Spleen (tissue), 11 donors: ENCODE measurements around the gene HUS1. TPM values are rescaled to one million over a fixed set of nuclear protein-coding genes. Genes with fewer than 3 reads are reported as not detected.
A peak's percentile ranks its signal among the peaks of the same experiment; 100 is the strongest.

ENCODE experiments used
- DNase-seq: peaks from one replicate; pipeline ENCODE4 v3.0.0-alpha.2; 2020
- H3K27ac ChIP-seq, 8 donors: fragments of 200-600 bp; sonication (generic) in 7 of 8; 1 replicate in 4 of 8; 2 replicates in 4 of 8; pipeline versions ENCODE4 v1.5.0 to v1.8.0; 2016 to 2021; ENCODE audit warnings: inconsistent platforms in 4 of 8, mild to moderate bottlenecking in 4 of 8, moderate library complexity in 1 of 8
- H3K27me3 ChIP-seq, 7 donors: fragments of 200-600 bp; sonication (generic) in 6 of 7; replicated peaks in 1 of 7; 1 replicate in 4 of 7; 2 replicates in 3 of 7; pipeline versions ENCODE4 v1.5.0 to v1.8.0; 2016 to 2021; ENCODE audit warnings: inconsistent platforms in 3 of 7, mild to moderate bottlenecking in 1 of 7
- H3K36me3 ChIP-seq, 6 donors: fragments of 200-600 bp; sonication (generic) in 5 of 6; 1 replicate in 4 of 6; 2 replicates in 2 of 6; pipeline versions ENCODE4 v1.5.0 to v1.8.0; 2016 to 2021; ENCODE audit warnings: inconsistent platforms in 2 of 6
- H3K4me1 ChIP-seq, 6 donors: fragments of 200-600 bp; sonication (generic) in 5 of 6; 1 replicate in 3 of 6; 2 replicates in 3 of 6; pipeline versions ENCODE4 v1.5.0 to v1.8.0; 2016 to 2021; ENCODE audit warnings: inconsistent platforms in 3 of 6
- H3K4me3 ChIP-seq, 8 donors: fragments of 200-600 bp; sonication (generic) in 7 of 8; 1 replicate in 4 of 8; 2 replicates in 4 of 8; pipeline versions ENCODE4 v1.5.0 to v1.8.0; 2016 to 2021; ENCODE audit warnings: inconsistent platforms in 4 of 8, mild to moderate bottlenecking in 4 of 8, moderate library complexity in 2 of 8
- H3K9me3 ChIP-seq, 8 donors: fragments of 200-600 bp; sonication (generic) in 7 of 8; 1 replicate in 4 of 8; 2 replicates in 4 of 8; pipeline versions ENCODE4 v1.5.0 to v1.8.0; 2016 to 2021; ENCODE audit warnings: inconsistent platforms in 4 of 8
- POLR2A ChIP-seq, 3 donors: fragments of 450-650 bp; IDR thresholded peaks; one replicate each; pipeline ENCODE4 v1.5.1; 2017; ENCODE audit warnings: antibody characterized with exemption in 3 of 3, mild to moderate bottlenecking in 1 of 3
- POLR2AphosphoS5 ChIP-seq, 3 donors: sonication (generic); formaldehyde crosslinking; IDR thresholded peaks; one replicate each; pipeline ENCODE4 v1.5.1; 2017; ENCODE audit warnings: antibody characterized with exemption in 3 of 3
- WGBS, 5 donors: extraction: QIAGEN DNeasy Blood & Tissue Kit in 3 of 5; methylation state at CpG; one replicate each; pipeline versions ENCODE4 v1.1.5 to v1.1.7; 2013 to 2018; 5-methylcytosine and 5-hydroxymethylcytosine counted together
- intact Hi-C: fragments of 100-400 bp; cut with DNase I; formaldehyde crosslinking; loops from one replicate; pipeline ENCODE4 v1.15.0; 2023; ENCODE audit warnings: low total_unique reads
- polyA plus RNA-seq, 3 donors: library from polyadenylated mRNA; stranded (reverse); fragments of 200-250 nt; gene quantifications; one replicate each; pipeline ENCODE4 v1.2.1, GENCODE V29; 2013
- total RNA-seq, 7 donors: library from RNA; depleted of rRNA in 3 of 7; stranded (reverse); fragments of >200 nt in 3 of 7; fragmentation: NEBNext Ultra II Directional in 4 of 7; extraction: Animal tissue kit (Norgen Biotek cat#: 25700) in 4 of 7; gene quantifications; one replicate each; pipeline versions ENCODE4 v1.1.0 to v1.2.1, GENCODE V29; 2016 to 2021
- TF ChIP-seq, protein P1 (sequence below), 11 experiments: fragments of 200-600 bp in 7 of 11; fragments of 450-650 bp in 4 of 11; sonication (generic) in 4 of 11; IDR thresholded peaks in 8 of 11; conservative IDR thresholded peaks in 3 of 11; 1 replicate in 7 of 11; 2 replicates in 4 of 11; pipeline versions ENCODE4 v1.4.0 to v1.8.0; 2016 to 2021; ENCODE audit warnings: antibody characterized with exemption in 11 of 11, inconsistent platforms in 4 of 11, mild to moderate bottlenecking in 1 of 11
- donor health status: healthy with polysubstance abuse.
- donor health status: DM: no; HTN: no; CAD: no; lungs with moderate emphysema.
- donor health status: DM: no; HTN: no; CAD: no.
- donor health status: Bipolar disorder and iron deficiency.
- donor health status: healthy.
- donor health status: DM: no; HTN: no; CAD: no.
- donor health status: DM: yes; HTN: yes; CAD: no.

Gene HUS1
- total and polyA plus RNA-seq, 10 donors, result 4.8 to 74.2 (median 33.2) TPM

DNA sequence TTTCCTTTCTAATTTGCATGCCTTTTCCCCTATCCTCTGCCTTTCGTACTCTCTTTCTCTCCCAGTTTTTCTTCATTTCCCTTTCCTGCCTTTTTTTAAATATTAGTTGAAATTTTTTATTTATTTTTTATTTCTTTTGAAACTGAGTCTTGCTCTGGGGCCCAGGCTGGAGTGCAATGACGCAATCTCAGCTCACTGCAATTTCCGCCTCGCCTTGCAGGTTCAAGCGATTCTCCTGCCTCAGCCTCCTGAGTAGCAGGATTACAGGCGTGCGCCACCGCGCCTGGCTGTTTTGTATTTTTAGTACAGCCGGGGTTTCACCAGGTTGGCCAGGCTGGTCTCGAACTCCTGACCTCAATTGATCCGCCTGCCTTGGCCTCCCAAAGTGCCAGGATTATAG lies 20.0 kb upstream of the HUS1 start:
- intact Hi-C loops, result no loop called here
- H3K4me1 ChIP-seq, result no peaks in the 10 kb centered on the region
- no peak overlapping the region for H3K4me3 ChIP-seq
- H3K9me3 ChIP-seq, result no peaks in the 10 kb centered on the region
- WGBS, 5 donors, result 93 to 97% (median 95%) methylated on average over 12 of the region's 12 CpGs
- H3K27me3 ChIP-seq, result no peaks in the 10 kb centered on the region
- TF ChIP-seq, protein P1, sequence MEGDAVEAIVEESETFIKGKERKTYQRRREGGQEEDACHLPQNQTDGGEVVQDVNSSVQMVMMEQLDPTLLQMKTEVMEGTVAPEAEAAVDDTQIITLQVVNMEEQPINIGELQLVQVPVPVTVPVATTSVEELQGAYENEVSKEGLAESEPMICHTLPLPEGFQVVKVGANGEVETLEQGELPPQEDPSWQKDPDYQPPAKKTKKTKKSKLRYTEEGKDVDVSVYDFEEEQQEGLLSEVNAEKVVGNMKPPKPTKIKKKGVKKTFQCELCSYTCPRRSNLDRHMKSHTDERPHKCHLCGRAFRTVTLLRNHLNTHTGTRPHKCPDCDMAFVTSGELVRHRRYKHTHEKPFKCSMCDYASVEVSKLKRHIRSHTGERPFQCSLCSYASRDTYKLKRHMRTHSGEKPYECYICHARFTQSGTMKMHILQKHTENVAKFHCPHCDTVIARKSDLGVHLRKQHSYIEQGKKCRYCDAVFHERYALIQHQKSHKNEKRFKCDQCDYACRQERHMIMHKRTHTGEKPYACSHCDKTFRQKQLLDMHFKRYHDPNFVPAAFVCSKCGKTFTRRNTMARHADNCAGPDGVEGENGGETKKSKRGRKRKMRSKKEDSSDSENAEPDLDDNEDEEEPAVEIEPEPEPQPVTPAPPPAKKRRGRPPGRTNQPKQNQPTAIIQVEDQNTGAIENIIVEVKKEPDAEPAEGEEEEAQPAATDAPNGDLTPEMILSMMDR (IDR thresholded peaks at IDR 0.05 in 8 of 11, conservative IDR thresholded peaks at IDR 0.05 in 3 of 11), result no peak
- TF ChIP-seq POLR2A (IDR thresholded peaks at IDR 0.05) (no peak), POLR2AphosphoS5 (IDR thresholded peaks at IDR 0.05) (no peak)
- no peak overlapping the region for H3K27ac ChIP-seq
- DNase-seq, result no peak
- H3K36me3 ChIP-seq, result no peaks in the 10 kb centered on the region

DNA sequence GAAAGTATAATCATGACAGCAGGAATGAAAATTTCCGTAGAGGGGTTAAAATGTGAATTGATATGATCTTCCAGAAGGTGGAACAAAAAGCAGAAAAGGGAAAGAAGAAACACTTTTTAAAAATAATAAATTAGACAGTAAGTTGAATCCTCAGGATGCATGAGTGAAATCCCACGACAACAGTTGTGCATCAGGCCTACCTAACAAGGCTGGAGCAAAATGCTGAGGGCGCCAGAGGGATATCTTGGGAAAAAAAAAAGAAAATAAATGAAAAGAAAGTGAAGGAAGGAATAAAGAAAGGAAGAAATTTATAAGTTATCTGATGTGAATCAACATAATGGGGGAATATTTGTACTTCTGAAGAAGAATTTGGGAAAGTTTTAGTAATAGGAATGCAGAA lies 13.0 kb upstream of the HUS1 start:
- DNase-seq, result no peak
- Histone ChIP-seq H3K9me3 (no peaks in the 10 kb centered on the region), H3K36me3 (no peaks in the 10 kb centered on the region), H3K27ac (peak overlapping the region; percentile 59 to 85 (median 72)), H3K4me3 (peak overlapping the region in 6 of 8 donors; percentile 56 to 76 (median 62)), H3K4me1 (peaks cover 5 to 19% (median 11%) of the 10 kb centered on the region in 6 donors), H3K27me3 (no peaks in the 10 kb centered on the region)
- TF ChIP-seq POLR2A (IDR thresholded peaks at IDR 0.05) (no peak), POLR2AphosphoS5 (IDR thresholded peaks at IDR 0.05) (no peak)
- TF ChIP-seq, protein P1 (IDR thresholded peaks at IDR 0.05 in 8 of 11, conservative IDR thresholded peaks at IDR 0.05 in 3 of 11), result no peak
- intact Hi-C loops, result no loop called here
- WGBS, 5 donors, result 60 to 70% (median 67%) methylated on average over 3 of the region's 3 CpGs

DNA sequence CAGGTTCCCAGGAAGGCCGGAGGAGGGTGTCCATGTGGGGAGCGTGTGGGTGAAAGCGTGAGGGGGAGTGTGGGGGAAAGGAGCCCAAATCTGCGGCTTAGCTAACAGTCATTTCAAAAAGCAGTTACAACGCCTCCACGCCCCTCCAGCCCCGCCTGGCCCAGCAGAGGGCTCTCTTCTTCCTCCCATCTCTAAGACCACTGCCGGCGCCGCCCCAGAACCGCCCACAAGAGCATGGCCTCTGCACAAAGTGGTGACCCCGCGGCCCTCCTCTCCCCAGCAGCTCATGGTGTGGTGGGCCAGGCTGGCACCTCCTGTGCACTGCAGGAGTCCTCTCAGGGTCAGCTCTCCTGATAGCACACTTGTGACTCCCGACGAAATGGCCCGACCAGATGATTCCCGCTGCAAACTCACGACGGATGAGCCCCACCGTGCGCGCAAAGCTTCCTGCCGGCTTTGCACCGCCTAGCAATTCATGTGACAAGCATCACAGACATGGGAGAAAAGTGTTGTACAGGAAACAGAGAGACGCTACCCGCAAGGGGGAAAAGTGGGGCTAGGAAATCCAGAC lies 12.4 kb upstream of the HUS1 start:
- Histone ChIP-seq H3K27me3 (no peaks in the 10 kb centered on the region), H3K27ac (peak overlapping the region; percentile 59 to 85 (median 72)), H3K4me3 (peak overlapping the region; percentile 50 to 76 (median 62)), H3K36me3 (no peaks in the 10 kb centered on the region), H3K4me1 (peaks cover 5 to 19% (median 11%) of the 10 kb centered on the region in 6 donors), H3K9me3 (no peaks in the 10 kb centered on the region)
- intact Hi-C loops, result loop anchor here (2.0 kb wide), 1 partner anchor 119 kb away; no protein-coding TSS in a partner anchor
- 1 to 2% (median 1%) methylated on average over 26 of the region's 26 CpGs for WGBS, 5 donors
- TF ChIP-seq, protein P1 (IDR thresholded peaks at IDR 0.05 in 8 of 11, conservative IDR thresholded peaks at IDR 0.05 in 3 of 11), result peak; percentile 54 to 81 (median 70)
- no peak for TF ChIP-seq POLR2A (IDR thresholded peaks at IDR 0.05)
- peak; percentile 79 to 82 (median 80) for TF ChIP-seq POLR2AphosphoS5 (IDR thresholded peaks at IDR 0.05)
- DNase-seq, result peak; percentile 97

DNA sequence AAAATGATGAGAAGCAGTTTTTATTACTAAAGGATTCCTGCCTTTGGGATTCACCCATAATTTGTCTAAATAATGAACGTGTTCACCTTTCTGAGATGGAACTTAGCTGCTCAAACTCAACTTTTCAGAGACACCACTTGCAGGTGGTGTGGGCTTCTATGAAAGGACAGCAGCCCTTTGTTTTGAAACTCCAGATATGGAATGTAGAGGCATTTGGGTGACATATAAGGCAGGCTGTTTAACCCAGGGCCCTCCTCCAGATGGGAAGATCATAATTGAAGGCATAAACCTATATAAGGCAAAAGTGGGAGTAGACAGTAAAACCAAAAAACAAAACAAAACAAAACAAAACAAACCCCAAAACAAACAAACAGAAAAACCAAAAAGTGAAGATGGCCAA lies 11.9 kb upstream of the HUS1 start:
- peak overlapping the region; percentile 59 to 85 (median 72) for H3K27ac ChIP-seq
- H3K9me3 ChIP-seq, result no peaks in the 10 kb centered on the region
- 86 to 94% (median 91%) methylated on average over 1 of the region's 1 CpG for WGBS, 5 donors
- no peaks in the 10 kb centered on the region for H3K27me3 ChIP-seq
- H3K4me3 ChIP-seq, result peak overlapping the region in 4 of 8 donors; percentile 59 to 76 (median 65)
- TF ChIP-seq POLR2A (IDR thresholded peaks at IDR 0.05), result no peak
- TF ChIP-seq, protein P1 (IDR thresholded peaks at IDR 0.05 in 8 of 11, conservative IDR thresholded peaks at IDR 0.05 in 3 of 11), result no peak
- TF ChIP-seq POLR2AphosphoS5 (IDR thresholded peaks at IDR 0.05), result no peak
- no peak for DNase-seq
- H3K36me3 ChIP-seq, result no peaks in the 10 kb centered on the region
- peaks cover 5 to 19% (median 11%) of the 10 kb centered on the region in 6 donors for H3K4me1 ChIP-seq
- intact Hi-C loops, result loop anchor here (2.0 kb wide), 1 partner anchor 120 kb away; no protein-coding TSS in a partner anchor
